Nephron progenitor cell (in vitro differentiated cells): Measurements from ENCODE around the gene TMEM186.
"Not testable (repeated sequence)": the region's sequence is repeated elsewhere in the genome, so short reads cannot be mapped to it uniquely, and the experiment has no call there.

Source experiments
- DNase-seq: peaks from one replicate; pipeline ENCODE4 v3.0.0; 2021
- H3K27ac Mint-ChIP-seq: 2 replicates; pipeline ENCODE4 v1.8.0; 2021; ENCODE audit warnings: mild to moderate bottlenecking, moderate library complexity, mixed read lengths
- H3K27me3 Mint-ChIP-seq: 2 replicates; pipeline ENCODE4 v1.8.0; 2021; ENCODE audit warnings: mild to moderate bottlenecking, low read depth, mixed read lengths; ENCODE audit not compliant: poor library complexity
- H3K36me3 Mint-ChIP-seq: 2 replicates; pipeline ENCODE4 v1.8.0; 2021; ENCODE audit warnings: low read depth, mixed read lengths
- H3K4me1 Mint-ChIP-seq: 2 replicates; pipeline ENCODE4 v1.8.0; 2021; ENCODE audit warnings: mixed read lengths
- H3K4me3 Mint-ChIP-seq: 2 replicates; pipeline ENCODE4 v1.8.0; 2021; ENCODE audit warnings: mild to moderate bottlenecking, moderate library complexity, mixed read lengths
- H3K9me3 Mint-ChIP-seq: 2 replicates; pipeline ENCODE4 v1.8.0; 2021; ENCODE audit warnings: mild to moderate bottlenecking, moderate library complexity, mixed read lengths
- TF ChIP-seq, protein P1 (sequence below): fragments of 200-600 bp; sonication (generic); IDR thresholded peaks from 2 replicates; pipeline ENCODE4 v1.5.0; 2021; ENCODE audit warnings: antibody characterized with exemption

TMEM186 gene, protein sequence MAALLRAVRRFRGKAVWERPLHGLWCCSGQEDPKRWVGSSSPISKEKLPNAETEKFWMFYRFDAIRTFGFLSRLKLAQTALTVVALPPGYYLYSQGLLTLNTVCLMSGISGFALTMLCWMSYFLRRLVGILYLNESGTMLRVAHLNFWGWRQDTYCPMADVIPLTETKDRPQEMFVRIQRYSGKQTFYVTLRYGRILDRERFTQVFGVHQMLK

DNA sequence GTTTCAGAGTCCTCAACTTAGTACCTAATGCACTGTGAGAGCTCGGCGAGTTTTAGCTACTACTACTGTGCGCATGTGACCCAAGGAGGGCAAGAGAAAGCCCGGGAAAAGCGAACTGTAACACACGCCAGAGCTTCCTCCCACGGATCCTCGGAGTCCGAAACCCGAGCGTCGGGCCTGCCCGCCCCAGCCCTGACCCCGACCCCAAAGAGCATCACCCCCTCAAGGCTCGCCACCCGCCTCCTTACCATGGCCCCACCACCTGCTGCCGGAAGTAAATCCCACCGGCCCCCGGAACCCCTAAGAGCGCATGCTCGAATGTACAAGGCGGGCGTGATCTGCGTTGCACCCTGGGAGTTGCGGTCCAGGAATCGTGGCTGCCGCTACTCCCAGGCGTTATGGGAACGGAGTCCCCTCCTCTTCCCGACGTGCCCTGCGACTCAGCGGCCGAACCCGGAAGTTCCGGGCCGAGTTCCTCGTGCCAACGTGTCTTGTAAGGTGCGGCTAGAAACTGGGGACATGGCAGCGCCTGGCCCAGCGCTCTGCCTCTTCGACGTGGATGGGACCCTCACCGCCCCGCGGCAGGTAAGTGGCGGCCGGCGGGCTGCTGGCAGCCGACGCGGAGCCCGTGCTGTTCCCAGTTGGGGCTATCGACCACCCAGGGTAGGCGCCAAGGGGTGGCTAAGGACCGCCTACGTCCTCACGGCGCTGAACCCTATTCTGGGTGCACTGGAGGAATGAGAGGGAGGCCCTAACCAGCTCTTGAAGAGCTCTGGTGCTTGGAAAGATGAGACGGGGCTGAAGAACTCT, at the start of gene TMEM186, which contains the start of gene PMM2:
Gene TMEM186 (minus strand): TSS at position 276 of the 810 bp plus-strand sequence. CDS start 25 bp downstream, at position 251.
Gene PMM2 (plus strand): TSS at position 476 of the 810 bp plus-strand sequence. CDS start 44 bp downstream, at position 520.
- Mint-ChIP-seq H3K9me3 (no peaks in the 10 kb centered on the region), H3K36me3 (peaks cover 8% of the 10 kb centered on the region), H3K27me3 (peaks cover 6% of the 10 kb centered on the region), H3K4me1 (peaks cover 39% of the 10 kb centered on the region), H3K4me3 (peak within 1 kb of the TSS; percentile 93), H3K27ac (peak within 1 kb of the TSS; percentile 96)
- peak; percentile 89 for DNase-seq
- TF ChIP-seq, protein P1, sequence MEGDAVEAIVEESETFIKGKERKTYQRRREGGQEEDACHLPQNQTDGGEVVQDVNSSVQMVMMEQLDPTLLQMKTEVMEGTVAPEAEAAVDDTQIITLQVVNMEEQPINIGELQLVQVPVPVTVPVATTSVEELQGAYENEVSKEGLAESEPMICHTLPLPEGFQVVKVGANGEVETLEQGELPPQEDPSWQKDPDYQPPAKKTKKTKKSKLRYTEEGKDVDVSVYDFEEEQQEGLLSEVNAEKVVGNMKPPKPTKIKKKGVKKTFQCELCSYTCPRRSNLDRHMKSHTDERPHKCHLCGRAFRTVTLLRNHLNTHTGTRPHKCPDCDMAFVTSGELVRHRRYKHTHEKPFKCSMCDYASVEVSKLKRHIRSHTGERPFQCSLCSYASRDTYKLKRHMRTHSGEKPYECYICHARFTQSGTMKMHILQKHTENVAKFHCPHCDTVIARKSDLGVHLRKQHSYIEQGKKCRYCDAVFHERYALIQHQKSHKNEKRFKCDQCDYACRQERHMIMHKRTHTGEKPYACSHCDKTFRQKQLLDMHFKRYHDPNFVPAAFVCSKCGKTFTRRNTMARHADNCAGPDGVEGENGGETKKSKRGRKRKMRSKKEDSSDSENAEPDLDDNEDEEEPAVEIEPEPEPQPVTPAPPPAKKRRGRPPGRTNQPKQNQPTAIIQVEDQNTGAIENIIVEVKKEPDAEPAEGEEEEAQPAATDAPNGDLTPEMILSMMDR, result no peak

DNA sequence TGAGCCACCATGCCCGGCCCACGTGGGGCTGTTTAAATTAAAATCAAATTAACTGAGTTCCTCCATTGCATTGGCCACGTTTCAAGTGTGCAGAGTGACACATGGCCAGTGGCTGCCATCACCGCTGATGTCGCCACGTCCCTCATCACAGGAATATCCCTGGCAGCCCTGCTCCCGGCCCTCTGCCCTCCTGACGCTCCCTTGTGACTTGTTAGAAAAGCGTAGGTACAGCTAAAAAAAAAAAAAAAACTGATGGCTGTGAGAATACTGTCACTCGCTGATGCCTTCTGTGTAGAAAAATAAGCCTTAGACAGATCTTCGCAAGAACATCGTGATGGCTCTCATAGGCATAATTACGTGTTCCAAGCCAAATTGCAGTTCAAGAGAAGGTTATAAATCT, 49.7 kb upstream of the TMEM186 start:
- peaks cover 52% of the 10 kb centered on the region for H3K36me3 Mint-ChIP-seq
- H3K9me3 Mint-ChIP-seq, result no peaks in the 10 kb centered on the region
- H3K4me1 Mint-ChIP-seq, result peaks cover 57% of the 10 kb centered on the region
- no peak overlapping the region for H3K4me3 Mint-ChIP-seq
- TF ChIP-seq, protein P1, result no peak
- H3K27me3 Mint-ChIP-seq, result peaks cover 5% of the 10 kb centered on the region
- DNase-seq, result no peak
- H3K27ac Mint-ChIP-seq, result peak overlapping the region; percentile 13

DNA sequence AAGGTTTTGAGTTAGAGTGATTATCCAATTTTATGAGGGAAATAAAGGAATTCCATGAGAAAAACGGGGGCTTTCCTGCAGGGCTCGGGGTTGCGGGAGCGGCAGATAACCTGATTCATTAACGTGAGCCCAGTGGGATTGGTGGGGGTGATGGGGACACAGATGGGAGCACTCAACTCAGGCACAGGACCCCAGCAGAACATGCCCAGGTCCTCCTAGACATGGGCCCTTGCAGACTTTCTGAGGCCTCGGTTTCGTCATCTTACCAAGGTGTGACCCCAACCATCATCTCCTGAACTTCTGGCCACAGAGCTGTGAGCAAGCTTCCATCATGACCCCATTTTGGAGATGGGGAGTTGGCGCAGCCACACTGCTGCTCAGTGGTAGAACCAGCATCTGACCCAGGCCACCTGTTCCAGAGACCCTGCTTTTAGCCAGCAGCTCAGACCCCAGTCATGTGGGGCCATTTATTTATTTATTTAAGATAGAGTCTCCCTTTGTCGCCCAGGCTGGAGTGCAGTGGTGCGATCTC, 49.0 kb upstream of the TMEM186 start:
- TF ChIP-seq, protein P1, result no peak
- peaks cover 49% of the 10 kb centered on the region for H3K36me3 Mint-ChIP-seq
- no peak for DNase-seq
- H3K27me3 Mint-ChIP-seq, result peaks cover 5% of the 10 kb centered on the region
- no peaks in the 10 kb centered on the region for H3K9me3 Mint-ChIP-seq
- H3K4me3 Mint-ChIP-seq, result no peak overlapping the region
- H3K27ac Mint-ChIP-seq, result no peak overlapping the region
- H3K4me1 Mint-ChIP-seq, result peaks cover 62% of the 10 kb centered on the region

DNA sequence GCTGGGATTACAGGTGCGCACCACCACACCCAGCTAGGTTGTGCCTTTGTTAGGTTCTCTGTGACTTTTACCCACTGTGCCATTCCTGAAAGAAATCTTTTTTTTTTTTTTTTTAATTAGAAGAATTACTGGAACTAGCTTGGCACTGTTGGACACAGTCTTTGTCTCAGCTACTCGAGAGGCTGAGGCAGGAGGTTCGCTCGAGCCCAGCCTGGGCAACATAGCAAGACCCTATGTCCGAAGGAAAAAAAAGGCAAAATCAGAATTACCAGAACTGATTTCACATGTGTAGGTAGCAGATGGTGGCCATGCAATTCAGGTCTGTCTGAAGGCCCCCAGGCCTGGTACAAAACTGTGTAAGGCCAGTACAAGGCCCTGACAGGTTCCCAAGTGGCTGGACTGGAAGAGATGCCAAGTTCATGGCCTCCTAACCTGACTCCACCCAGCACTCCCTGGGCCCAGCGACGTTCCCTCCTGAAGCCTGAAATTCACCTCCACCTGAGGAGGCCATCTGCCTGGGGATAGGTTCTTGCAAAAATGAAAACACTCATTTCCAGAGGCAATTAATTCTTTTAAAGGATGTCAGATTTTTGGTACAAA, 48.4 kb upstream of the TMEM186 start:
- Mint-ChIP-seq H3K27me3 (peaks cover 2% of the 10 kb centered on the region), H3K36me3 (peaks cover 45% of the 10 kb centered on the region), H3K4me1 (peaks cover 61% of the 10 kb centered on the region), H3K9me3 (no peaks in the 10 kb centered on the region), H3K27ac (no peak overlapping the region), H3K4me3 (no peak overlapping the region)
- no peak for DNase-seq
- TF ChIP-seq, protein P1, result no peak

DNA sequence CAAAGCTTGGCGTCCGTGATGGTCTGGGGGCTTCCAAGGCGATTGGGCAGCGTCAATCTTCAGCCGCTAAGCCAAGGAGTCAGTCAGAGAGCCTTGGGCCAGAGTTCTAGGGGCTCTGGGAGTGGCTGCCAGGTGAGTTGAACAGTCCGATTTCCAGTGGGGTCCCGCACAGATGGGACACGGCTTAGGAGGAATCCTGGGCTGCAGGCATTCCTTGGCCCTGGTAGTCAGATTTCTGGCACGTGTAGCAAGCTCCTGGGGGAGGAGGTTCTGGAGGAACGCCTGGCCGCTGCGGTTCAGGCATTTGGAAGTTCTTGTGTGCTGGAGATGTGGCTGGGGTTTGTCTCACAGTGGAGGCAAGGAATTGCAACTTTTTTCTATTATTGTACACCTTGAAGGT, 45.9 kb upstream of the TMEM186 start:
- not testable (repeated sequence) for H3K9me3 Mint-ChIP-seq, H3K27me3 Mint-ChIP-seq, H3K27ac Mint-ChIP-seq, DNase-seq, H3K4me3 Mint-ChIP-seq
- Mint-ChIP-seq H3K4me1 (peaks cover 44% of the 10 kb centered on the region), H3K36me3 (peaks cover 36% of the 10 kb centered on the region)

DNA sequence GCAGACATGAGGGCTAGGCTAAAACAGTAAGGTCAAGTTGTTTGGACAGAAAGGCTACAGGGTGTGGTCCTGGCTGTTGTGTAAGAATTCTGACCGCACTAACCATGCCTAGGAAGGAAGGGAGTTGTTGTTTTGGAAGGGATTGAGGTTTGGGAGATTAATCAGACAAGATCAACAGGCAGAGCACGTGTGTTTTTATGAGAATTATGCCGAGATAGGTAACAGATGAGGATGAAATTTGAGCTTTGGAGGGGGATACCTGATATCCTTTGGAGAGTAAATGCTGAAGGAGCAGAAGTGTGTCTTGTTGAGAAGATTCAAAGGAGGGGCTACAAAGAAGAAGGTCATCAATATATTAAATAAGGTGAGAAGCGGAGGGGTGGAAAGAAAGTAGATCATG, 44.6 kb upstream of the TMEM186 start:
- H3K27me3 Mint-ChIP-seq, DNase-seq, H3K4me3 Mint-ChIP-seq, H3K9me3 Mint-ChIP-seq: not testable (repeated sequence)
- peaks cover 36% of the 10 kb centered on the region for H3K4me1 Mint-ChIP-seq
- H3K27ac Mint-ChIP-seq, result peak overlapping the region; percentile 44
- H3K36me3 Mint-ChIP-seq, result peaks cover 36% of the 10 kb centered on the region

DNA sequence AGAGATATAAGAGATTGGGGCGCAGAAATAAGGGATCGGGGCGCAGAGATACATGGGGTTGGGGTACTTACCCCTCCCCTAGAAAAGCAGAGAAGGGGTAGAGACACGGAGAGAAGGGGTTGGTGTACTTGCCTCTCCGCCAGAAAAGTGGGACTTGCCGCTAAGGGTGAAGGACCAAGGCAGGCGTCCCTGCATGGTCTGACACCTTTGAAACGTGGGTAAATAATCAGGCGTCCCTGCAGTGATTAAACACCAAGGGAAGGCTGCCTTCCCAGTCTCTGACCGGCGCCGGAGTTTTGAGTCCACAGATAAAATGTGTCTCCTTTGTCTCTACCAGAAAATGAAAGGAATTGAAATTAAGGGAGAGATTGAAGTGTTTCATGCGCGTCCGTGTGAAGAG, 40.2 kb upstream of the TMEM186 start:
- not testable (repeated sequence) for H3K36me3 Mint-ChIP-seq, H3K9me3 Mint-ChIP-seq, H3K4me3 Mint-ChIP-seq, H3K27me3 Mint-ChIP-seq, H3K27ac Mint-ChIP-seq, DNase-seq
- peaks cover 25% of the 10 kb centered on the region for H3K4me1 Mint-ChIP-seq

DNA sequence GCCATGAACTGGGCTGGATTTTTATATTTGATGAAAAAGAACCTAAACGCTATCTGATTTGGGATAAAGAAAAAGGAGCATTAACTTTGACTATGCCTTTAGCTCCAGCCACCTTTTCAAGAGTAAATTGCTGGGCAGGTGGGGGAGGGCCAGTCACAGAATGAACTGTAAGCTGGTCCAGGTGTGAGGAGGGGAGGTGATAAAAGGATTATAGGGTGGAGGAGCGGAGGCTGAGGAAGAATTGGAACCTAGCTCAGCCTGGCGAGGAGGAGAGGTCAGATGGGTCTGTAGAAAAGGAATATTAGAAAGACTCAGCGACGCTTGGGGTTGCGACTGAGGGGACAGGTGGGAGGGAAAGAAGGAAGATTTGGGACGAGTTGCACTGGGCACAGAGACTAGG, 39.4 kb upstream of the TMEM186 start:
- not testable (repeated sequence) for DNase-seq, H3K36me3 Mint-ChIP-seq, H3K4me3 Mint-ChIP-seq, H3K27ac Mint-ChIP-seq, H3K27me3 Mint-ChIP-seq, H3K9me3 Mint-ChIP-seq
- H3K4me1 Mint-ChIP-seq, result peaks cover 25% of the 10 kb centered on the region
